GM19467 (cell line): ENCODE measurements around the gene MYBL2.

Source experiments
- ATAC-seq: cut with Tn5 transposase; IDR thresholded peaks from one replicate; pipeline ENCODE4 v1.9.1; 2021; ENCODE audit warnings: mild to moderate bottlenecking, moderate library complexity; ENCODE audit not compliant: unreplicated experiment

Gene MYBL2

DNA sequence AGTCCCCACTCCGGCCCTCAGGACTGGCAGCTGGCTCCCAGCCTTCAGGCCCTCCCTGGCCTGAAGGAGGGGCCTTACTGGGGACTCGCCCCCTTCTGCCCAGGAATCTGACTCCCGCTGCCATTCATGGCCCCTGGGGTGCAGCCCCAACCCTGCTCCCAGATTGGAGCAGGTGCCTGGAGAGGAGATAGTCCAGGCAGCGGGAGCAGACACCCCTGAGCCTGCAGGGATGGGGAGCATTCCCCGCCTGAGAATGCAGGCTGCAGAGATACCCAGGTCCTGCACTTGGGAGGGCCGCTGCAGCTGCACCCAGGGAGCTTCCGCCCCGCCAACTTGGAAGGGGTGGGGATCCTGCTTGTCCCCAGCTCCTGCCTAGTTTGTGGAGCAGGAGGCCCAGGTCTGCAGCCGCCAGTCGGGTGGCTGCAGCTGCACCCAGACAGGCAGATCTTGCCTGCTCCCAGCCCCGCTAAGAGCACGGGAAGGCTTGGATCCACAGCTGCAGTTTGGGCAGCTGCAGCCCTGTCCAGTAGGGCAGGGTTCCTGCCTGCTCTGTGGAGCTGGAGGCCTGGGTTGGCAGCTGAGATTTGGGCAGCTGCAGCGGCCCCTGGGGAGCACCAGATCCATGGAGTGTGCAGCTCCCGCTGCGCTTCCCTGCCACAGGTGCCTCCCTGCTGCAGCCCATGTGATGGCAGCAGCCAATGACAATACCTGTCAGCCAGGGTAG, 54.7 kb downstream of the MYBL2 start:
- ATAC-seq: no peak

GRCh38 chr20:43722153-43722505, 55.2 kb downstream of the MYBL2 start:
- ATAC-seq: no peak

DNA sequence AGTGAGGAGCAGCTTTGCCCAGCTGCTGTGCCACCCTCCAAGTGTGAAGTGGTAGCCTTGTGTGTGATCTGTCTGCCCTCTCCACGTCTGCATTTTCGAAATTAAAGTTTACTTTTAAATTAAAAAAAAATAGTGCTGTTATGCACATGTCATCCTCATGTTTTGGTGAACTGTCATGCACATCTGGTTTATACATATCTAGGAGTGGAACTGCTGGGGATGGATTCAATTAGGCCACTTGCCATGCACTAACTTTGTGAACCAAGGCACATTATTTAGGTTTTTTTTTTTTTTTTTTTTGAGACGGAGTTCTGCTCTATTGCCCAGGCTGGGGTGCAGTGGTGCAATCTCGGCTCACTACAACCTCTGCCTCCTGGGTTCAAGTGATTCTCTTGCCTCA, 56.3 kb downstream of the MYBL2 start:
- ATAC-seq: no peak

DNA sequence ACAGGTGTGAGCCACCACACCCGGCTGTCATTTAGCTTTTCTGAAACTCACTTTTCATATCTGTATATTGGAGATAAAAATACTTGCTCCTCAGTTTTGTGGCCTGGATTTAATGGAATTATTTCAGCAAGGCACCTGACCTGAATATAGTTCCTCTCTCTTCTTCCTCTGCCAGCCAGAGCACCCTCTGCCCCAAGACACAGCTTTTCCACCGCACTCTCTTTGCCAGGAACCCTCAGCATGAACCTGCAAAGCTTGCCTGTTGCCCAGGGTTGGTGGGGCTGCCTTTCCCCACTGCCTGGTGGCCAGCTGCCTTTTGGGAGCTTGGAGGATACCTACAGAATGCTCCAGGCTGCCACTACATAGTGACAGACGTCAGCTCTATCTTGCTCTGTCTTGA, 56.8 kb downstream of the MYBL2 start:
- ATAC-seq: no peak

- ATAC-seq: no peak
These were observed 57.5 kb downstream of the MYBL2 start for GRCh38 chr20:43724383-43724782.

DNA sequence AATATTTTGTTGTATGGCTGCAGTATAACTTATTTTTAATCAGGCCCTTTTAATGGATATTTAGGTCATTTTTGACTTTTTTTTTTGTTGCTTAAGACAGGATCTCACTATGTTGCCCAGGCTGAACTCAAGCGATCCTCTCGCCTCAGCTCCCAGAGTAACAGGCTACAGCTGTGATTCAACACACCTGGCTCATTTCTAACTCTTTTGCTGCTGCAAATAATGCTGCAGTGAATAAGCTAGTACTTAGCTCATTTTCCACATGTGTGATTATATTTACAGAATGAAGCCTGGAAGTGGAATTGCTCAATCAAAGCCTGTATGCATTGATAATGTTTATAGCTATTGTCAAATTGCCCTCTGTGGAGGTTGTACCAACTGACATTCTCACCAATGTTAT, 58.8 kb downstream of the MYBL2 start:
- no peak for ATAC-seq

GRCh38 chr20:43726333-43726732, 59.4 kb downstream of the MYBL2 start:
- no peak for ATAC-seq

DNA sequence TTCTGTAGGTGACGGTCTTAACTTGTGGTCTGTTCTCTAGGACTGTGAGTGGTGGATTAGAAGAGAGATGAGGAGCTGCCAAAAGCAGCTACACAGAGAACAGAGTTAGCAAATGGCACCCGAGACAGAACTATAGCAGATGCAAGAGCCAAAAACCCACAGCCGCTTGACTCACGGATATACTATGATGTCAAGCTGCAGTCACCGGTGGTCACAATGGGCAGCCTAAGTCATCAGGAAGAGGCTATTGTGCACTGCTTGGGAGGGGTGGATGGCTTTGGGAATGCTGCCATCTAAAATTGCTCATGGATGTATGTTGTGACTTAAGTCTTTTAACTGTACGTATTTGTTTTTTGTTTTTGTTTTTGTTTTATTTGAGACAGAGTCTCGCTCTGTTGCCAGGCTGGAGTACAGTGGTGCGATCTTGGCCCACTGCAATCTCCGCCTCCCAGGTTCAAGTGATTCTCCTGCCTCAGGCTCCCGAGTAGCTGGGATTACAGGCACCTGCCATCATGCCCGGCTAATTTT, 60.0 kb downstream of the MYBL2 start, which contains the start of gene GTSF1L:
GTSF1L (minus strand) TSS at position 192 of the 528 bp plus-strand sequence. CDS start 308 bp downstream, outside the sequence.
- ATAC-seq: no peak

DNA sequence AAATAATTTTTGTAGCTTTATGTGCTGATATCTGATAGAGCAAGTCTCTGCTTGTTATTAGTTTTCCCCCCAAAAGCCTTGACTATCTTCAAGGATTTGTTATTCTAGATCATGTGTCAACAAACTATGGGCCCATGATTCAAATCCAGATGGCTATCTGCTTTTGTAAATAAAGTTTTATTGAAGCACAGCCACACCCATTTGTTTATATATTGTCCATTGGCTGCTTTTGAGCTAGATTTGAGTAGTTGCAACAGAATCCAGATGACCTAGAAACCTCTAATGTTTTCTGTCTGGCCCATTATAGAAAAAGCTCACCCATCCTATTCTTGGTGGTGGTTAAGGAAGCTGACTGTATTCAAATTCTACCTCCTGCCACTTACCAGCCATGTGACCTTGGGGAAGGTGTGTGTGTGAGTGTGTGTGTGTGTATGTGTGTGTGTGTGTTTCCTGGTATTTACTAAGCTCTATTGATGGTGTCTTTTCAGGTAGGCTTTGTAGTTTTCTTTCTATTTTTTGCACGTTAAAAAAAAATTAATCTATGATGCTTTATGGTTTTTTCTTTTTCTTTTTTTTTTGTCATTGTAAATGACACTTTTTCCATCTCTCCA, 61.2 kb downstream of the MYBL2 start:
- ATAC-seq: no peak

- ATAC-seq: no peak
These were observed 61.9 kb downstream of the MYBL2 start for GRCh38 chr20:43728686-43729255.

- no peak for ATAC-seq
These were observed 64.6 kb downstream of the MYBL2 start for GRCh38 chr20:43731469-43731868.

DNA sequence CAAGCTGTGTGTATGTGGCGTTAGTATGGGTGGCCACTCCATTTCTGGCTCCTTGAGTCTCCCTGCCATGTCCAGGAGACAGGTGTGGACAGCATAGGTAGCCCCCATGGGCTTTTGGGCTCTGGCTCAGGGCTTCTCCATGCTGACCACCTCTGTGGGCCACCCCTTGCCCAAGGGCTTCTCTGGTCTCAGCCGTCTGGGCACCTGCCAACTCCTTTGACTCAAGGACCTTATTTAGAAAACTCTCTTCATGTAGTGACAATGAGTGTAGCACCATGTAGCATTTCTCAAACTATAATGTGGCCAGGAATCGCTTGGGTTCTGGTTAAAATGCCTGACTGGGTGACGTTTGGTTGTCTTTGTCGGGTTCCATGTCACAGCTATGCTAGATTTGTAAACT, 65.0 kb downstream of the MYBL2 start:
- no peak for ATAC-seq

- no peak for ATAC-seq
These were observed 69.8 kb downstream of the MYBL2 start for GRCh38 chr20:43736588-43737158.

- no peak for ATAC-seq
These were observed 71.0 kb downstream of the MYBL2 start for GRCh38 chr20:43737925-43738324.

GRCh38 chr20:43739148-43739749, 72.3 kb downstream of the MYBL2 start:
- ATAC-seq: no peak

GRCh38 chr20:43740642-43741041, 73.7 kb downstream of the MYBL2 start:
- ATAC-seq: no peak

GRCh38 chr20:43744151-43744611, 77.3 kb downstream of the MYBL2 start:
- no peak for ATAC-seq

- no peak for ATAC-seq
These were observed 78.2 kb downstream of the MYBL2 start for GRCh38 chr20:43744966-43745730.

GRCh38 chr20:43746344-43747137, 79.6 kb downstream of the MYBL2 start:
- ATAC-seq: no peak

GRCh38 chr20:43748274-43748673, 81.4 kb downstream of the MYBL2 start:
- ATAC-seq: no peak
